Measurements from ENCODE around the gene KNOP1. TPM values are rescaled to one million over a fixed set of nuclear protein-coding genes. Genes with fewer than 3 reads are reported as not detected.

The KNOP1 gene
- polyA plus RNA-seq, 3 donors = 1.5 to 2.8 (median 2.4) TPM

DNA sequence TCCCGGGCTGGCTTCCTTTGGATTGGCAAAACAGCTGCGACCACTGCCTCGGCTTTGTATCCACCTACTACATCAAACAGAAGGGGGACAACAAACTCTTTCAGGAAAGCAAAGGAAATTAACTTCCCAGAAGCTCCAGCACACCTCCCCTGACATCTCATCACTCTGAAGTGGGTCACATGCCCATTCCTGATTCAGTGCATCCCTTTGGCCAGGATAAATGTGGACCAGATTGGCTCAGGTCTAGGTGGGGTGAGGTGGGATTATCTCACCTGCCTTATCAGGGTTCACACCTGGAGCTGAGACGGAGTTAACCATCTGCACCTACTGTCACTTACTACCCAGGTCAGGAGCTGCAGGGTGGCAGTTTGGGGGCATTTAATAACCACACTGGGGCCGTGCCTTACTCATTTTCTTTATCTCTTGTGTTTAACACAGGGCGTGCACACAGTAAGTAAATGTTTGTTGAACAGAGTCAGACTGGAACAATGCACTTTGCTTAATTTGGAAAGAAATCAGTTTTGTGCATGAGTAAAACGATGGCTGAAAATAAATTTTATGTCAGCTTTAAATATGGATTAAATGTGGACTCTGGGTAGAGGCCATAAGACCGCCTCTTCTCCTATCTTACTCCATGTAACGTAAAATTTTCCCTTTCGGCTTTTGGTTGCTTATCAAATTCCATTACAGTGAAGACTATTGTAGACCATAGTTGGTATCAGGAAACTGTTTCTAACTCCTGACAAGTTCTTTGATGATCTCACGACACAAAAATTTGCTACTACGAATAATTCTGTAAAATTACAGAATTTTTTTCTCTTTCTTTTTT lies 36.0 kb upstream of the KNOP1 start:
- Histone ChIP-seq H3K4me3 (replicated peaks in 1 of 3; ENCODE audit: low read depth in 2 of 3, low read length in 3 of 3) (no peak overlapping the region), H2AFZ (ENCODE audit: insufficient read depth, low read depth, low read length, poor library complexity, severe bottlenecking) (no peak overlapping the region), H3K4me2 (replicated peaks; ENCODE audit: extremely low read depth, low read length, poor library complexity, severe bottlenecking) (no peak overlapping the region), H3K9ac (ENCODE audit: insufficient read depth, low read length, poor library complexity, severe bottlenecking) (no peak overlapping the region), H3K36me3 (replicated peaks in 1 of 2; ENCODE audit: control insufficient read depth in 1 of 2, insufficient read depth in 2 of 2, low read length in 2 of 2) (no peaks in the 10 kb centered on the region), H3K79me2 (ENCODE audit: insufficient read depth, low read length) (no peaks in the 10 kb centered on the region), H4K20me1 (ENCODE audit: insufficient read depth, low read length) (no peaks in the 10 kb centered on the region), H3K27me3 (ENCODE audit: control insufficient read depth in 2 of 2, insufficient read depth in 2 of 2, low read length in 2 of 2) (no peaks in the 10 kb centered on the region), H3K4me1 (ENCODE audit: control insufficient read depth in 1 of 2, insufficient read depth in 2 of 2, low read length in 2 of 2) (peaks cover 5 to 7% of the 10 kb centered on the region in 2 donors), H3K27ac (ENCODE audit: low read depth in 1 of 2, low read length in 2 of 2) (no peak overlapping the region), H3K9me3 (replicated peaks in 1 of 2; ENCODE audit: control insufficient read depth in 1 of 2, insufficient read depth in 1 of 2, low read length in 2 of 2) (no peaks in the 10 kb centered on the region)
- TF ChIP-seq CTCF (IDR thresholded peaks at IDR 0.05) = no peak
- H3K27me3 Mint-ChIP-seq (ENCODE audit: low read depth in 3 of 3) = peaks cover 0 to 5% (median 2%) of the 10 kb centered on the region in 3 donors
- no peak overlapping the region for H3K27ac Mint-ChIP-seq
- peaks cover 17% of the 10 kb centered on the region for H3K4me1 Mint-ChIP-seq
- H3K4me3 Mint-ChIP-seq = no peak overlapping the region
- DNase-seq = no peak
- no peaks in the 10 kb centered on the region for H3K36me3 Mint-ChIP-seq
- WGBS (ENCODE audit: insufficient coverage) = 85% methylated on average over 4 of the region's 12 CpGs
- H3K9me3 Mint-ChIP-seq = no peaks in the 10 kb centered on the region
- intact Hi-C loops (cut with micrococcal nuclease) = no loop called here

DNA sequence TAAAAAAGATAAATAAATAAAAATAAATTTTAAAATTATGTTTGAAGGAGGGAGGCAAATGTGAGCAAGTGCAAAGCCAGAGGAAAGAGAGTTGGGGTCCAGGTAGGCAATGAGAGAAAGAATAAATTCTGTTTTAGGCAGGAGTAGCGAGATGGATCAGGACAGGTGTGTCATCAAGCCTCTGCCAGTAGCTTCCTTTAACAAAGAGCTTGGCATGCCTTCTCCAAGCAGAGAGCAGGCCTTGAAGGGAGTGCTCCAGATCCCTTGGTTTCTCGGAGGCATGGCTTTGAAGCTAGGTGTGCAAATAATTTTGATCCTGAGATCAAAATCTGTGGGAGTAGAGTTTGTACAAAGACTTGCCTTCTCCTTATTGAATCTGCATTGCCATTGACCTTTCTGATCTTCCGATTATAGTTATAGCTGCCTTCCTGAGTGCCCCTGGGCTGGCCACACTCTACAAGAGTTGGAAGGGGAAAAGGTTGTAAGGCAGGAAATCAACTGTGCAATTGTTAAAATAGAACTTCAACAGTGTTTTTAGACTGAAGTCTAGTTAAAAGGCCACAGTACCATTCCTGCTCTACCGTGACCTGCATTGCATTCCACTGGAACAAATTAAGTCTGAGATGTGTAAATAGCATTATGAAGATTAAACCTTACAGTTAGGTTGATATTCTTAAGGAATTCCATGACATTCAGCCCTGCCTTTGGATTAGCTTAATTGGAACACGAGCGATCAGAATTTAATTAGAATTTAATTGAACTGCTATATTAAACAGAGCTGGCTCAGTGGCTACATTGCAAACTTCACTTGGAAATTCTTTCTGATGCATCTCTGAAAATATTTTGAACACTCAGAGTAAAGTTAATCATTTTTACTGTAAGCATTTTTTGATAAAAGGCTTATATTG lies 33.7 kb upstream of the KNOP1 start:
- DNase-seq = no peak
- H3K9ac ChIP-seq (ENCODE audit: insufficient read depth, low read length, poor library complexity, severe bottlenecking) = no peak overlapping the region
- peaks cover 0 to 5% (median 2%) of the 10 kb centered on the region in 3 donors for H3K27me3 Mint-ChIP-seq (ENCODE audit: low read depth in 3 of 3)
- H2AFZ ChIP-seq (ENCODE audit: insufficient read depth, low read depth, low read length, poor library complexity, severe bottlenecking) = no peak overlapping the region
- no peaks in the 10 kb centered on the region for H3K27me3 ChIP-seq (ENCODE audit: control insufficient read depth in 2 of 2, insufficient read depth in 2 of 2, low read length in 2 of 2)
- no peak overlapping the region for H3K4me2 ChIP-seq (replicated peaks; ENCODE audit: extremely low read depth, low read length, poor library complexity, severe bottlenecking)
- no peak overlapping the region for H3K4me3 ChIP-seq (replicated peaks in 1 of 3; ENCODE audit: low read depth in 2 of 3, low read length in 3 of 3)
- H3K36me3 ChIP-seq (replicated peaks in 1 of 2; ENCODE audit: control insufficient read depth in 1 of 2, insufficient read depth in 2 of 2, low read length in 2 of 2) = no peaks in the 10 kb centered on the region
- WGBS (ENCODE audit: insufficient coverage) = 100% methylated on average over 3 of the region's 6 CpGs
- no peaks in the 10 kb centered on the region for H3K9me3 Mint-ChIP-seq
- no peak overlapping the region for H3K27ac Mint-ChIP-seq
- no peaks in the 10 kb centered on the region for H4K20me1 ChIP-seq (ENCODE audit: insufficient read depth, low read length)
- no peaks in the 10 kb centered on the region for H3K79me2 ChIP-seq (ENCODE audit: insufficient read depth, low read length)
- H3K27ac ChIP-seq (ENCODE audit: low read depth in 1 of 2, low read length in 2 of 2) = no peak overlapping the region
- H3K4me3 Mint-ChIP-seq = no peak overlapping the region
- no peaks in the 10 kb centered on the region for H3K4me1 ChIP-seq (ENCODE audit: control insufficient read depth in 1 of 2, insufficient read depth in 2 of 2, low read length in 2 of 2)
- intact Hi-C loops (cut with micrococcal nuclease) = no loop called here
- peaks cover 2% of the 10 kb centered on the region for H3K4me1 Mint-ChIP-seq
- TF ChIP-seq CTCF (IDR thresholded peaks at IDR 0.05) = no peak
- no peaks in the 10 kb centered on the region for H3K36me3 Mint-ChIP-seq
- no peaks in the 10 kb centered on the region for H3K9me3 ChIP-seq (replicated peaks in 1 of 2; ENCODE audit: control insufficient read depth in 1 of 2, insufficient read depth in 1 of 2, low read length in 2 of 2)
